ENCODE measurements around the gene TP53TG5. TPM values are rescaled to one million over a fixed set of nuclear protein-coding genes. Genes with fewer than 3 reads are reported as not detected.

The TP53TG5 gene
- total RNA-seq, 1 donor from 2014 or later = not detected

- no peak overlapping the region for H3K4me3 Mint-ChIP-seq (ENCODE audit: unreplicated experiment)
- no peak for DNase-seq (ENCODE audit: extremely low spot score, unreplicated experiment)
- peaks cover under 1% of the 10 kb centered on the region for H3K36me3 Mint-ChIP-seq (ENCODE audit: unreplicated experiment)
- H3K27ac Mint-ChIP-seq (ENCODE audit: unreplicated experiment) = no peak overlapping the region
- TF ChIP-seq CTCF (IDR thresholded peaks at IDR 0.05) = no peak
- H3K27me3 Mint-ChIP-seq (ENCODE audit: unreplicated experiment) = no peaks in the 10 kb centered on the region
- H3K4me1 Mint-ChIP-seq (ENCODE audit: unreplicated experiment) = peaks cover 53% of the 10 kb centered on the region
- H3K9me3 Mint-ChIP-seq (ENCODE audit: unreplicated experiment) = no peaks in the 10 kb centered on the region
These were observed 16.3 kb downstream of the TP53TG5 start for GRCh38 chr20:45361793-45362192.

GRCh38 chr20:45359406-45360148 is 18.5 kb downstream of the TP53TG5 start:
- DNase-seq (ENCODE audit: extremely low spot score, unreplicated experiment) = no peak
- Mint-ChIP-seq H3K36me3 (ENCODE audit: unreplicated experiment) (no peaks in the 10 kb centered on the region), H3K9me3 (ENCODE audit: unreplicated experiment) (no peaks in the 10 kb centered on the region), H3K4me3 (ENCODE audit: unreplicated experiment) (no peak overlapping the region), H3K27ac (ENCODE audit: unreplicated experiment) (peak overlapping the region; percentile 83), H3K4me1 (ENCODE audit: unreplicated experiment) (peaks cover 57% of the 10 kb centered on the region), H3K27me3 (ENCODE audit: unreplicated experiment) (no peaks in the 10 kb centered on the region)
- TF ChIP-seq CTCF (IDR thresholded peaks at IDR 0.05) = no peak

- Mint-ChIP-seq H3K27me3 (ENCODE audit: unreplicated experiment) (no peaks in the 10 kb centered on the region), H3K36me3 (ENCODE audit: unreplicated experiment) (no peaks in the 10 kb centered on the region), H3K9me3 (ENCODE audit: unreplicated experiment) (no peaks in the 10 kb centered on the region), H3K4me3 (ENCODE audit: unreplicated experiment) (no peak overlapping the region), H3K4me1 (ENCODE audit: unreplicated experiment) (peaks cover 58% of the 10 kb centered on the region), H3K27ac (ENCODE audit: unreplicated experiment) (peak overlapping the region; percentile 83)
- DNase-seq (ENCODE audit: extremely low spot score, unreplicated experiment) = no peak
- TF ChIP-seq CTCF (IDR thresholded peaks at IDR 0.05) = no peak
These were observed 19.1 kb downstream of the TP53TG5 start for GRCh38 chr20:45359069-45359405.

GRCh38 chr20:45358282-45359068 is 19.6 kb downstream of the TP53TG5 start:
- H3K27ac Mint-ChIP-seq (ENCODE audit: unreplicated experiment) = peak overlapping the region; percentile 83
- no peaks in the 10 kb centered on the region for H3K36me3 Mint-ChIP-seq (ENCODE audit: unreplicated experiment)
- H3K4me3 Mint-ChIP-seq (ENCODE audit: unreplicated experiment) = no peak overlapping the region
- no peaks in the 10 kb centered on the region for H3K9me3 Mint-ChIP-seq (ENCODE audit: unreplicated experiment)
- H3K27me3 Mint-ChIP-seq (ENCODE audit: unreplicated experiment) = no peaks in the 10 kb centered on the region
- H3K4me1 Mint-ChIP-seq (ENCODE audit: unreplicated experiment) = peaks cover 52% of the 10 kb centered on the region
- DNase-seq (ENCODE audit: extremely low spot score, unreplicated experiment) = no peak
- no peak for TF ChIP-seq CTCF (IDR thresholded peaks at IDR 0.05)

Data from osteocyte (in vitro differentiated cells).